ENCODE measurements around the gene HEPN1. TPM values are rescaled to one million over a fixed set of nuclear protein-coding genes. Genes with fewer than 3 reads are reported as not detected.
A peak's percentile ranks its signal among the peaks of the same experiment; 100 is the strongest.

HEPN1 gene
- 0.26 TPM for polyA plus RNA-seq (ENCODE audit: insufficient read length)

DNA sequence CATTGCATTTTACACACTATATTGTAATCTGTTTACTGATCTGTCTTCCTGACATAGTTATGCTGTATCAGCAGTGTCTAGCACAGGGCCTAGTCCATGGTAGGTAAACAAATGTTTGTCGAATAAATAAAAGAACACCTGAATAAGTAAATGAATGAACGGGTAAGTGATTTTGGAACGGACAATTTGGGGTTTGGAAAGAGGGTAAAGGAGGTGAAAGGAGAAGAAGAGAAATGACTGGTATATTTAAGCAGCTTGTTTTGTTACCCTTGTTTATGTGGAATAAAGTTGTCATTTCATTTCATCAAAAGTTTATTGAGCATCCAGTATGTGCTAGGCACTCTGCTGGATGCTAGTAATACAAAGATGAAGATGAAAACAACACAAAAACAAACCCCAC is at the start of gene HEPN1:
Gene HEPN1 (plus strand): TSS at position 301 of the 400 bp plus-strand sequence.
- no peak for DNase-seq

GRCh38 chr11:124869331-124869730 is 49.7 kb upstream of the HEPN1 start:
- DNase-seq: no peak

GRCh38 chr11:124869856-124870387 is 49.1 kb upstream of the HEPN1 start:
- DNase-seq: no peak

GRCh38 chr11:124870430-124870829 is 48.6 kb upstream of the HEPN1 start:
- DNase-seq: no peak

GRCh38 chr11:124872280-124872679 is 46.8 kb upstream of the HEPN1 start:
- no peak for DNase-seq

DNA sequence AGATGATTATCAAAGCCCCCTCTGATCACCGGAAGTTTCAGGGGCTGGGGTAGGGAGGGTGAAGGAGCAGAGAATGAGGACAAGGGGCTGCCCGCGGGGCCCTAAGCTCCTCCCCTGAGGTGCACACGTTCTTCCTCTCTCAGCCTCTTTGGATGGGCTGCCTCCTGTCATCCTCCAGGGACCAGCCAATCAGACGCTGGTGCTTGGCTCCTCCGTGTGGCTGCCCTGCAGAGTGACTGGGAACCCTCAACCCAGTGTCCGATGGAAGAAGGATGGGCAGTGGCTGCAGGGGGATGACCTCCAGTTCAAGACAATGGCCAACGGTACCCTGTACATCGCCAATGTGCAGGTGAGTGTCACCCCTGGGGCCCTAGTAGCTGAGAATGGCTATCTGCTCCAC is 46.3 kb upstream of the HEPN1 start:
- DNase-seq: no peak

GRCh38 chr11:124873951-124874350 is 45.1 kb upstream of the HEPN1 start:
- no peak for DNase-seq

DNA sequence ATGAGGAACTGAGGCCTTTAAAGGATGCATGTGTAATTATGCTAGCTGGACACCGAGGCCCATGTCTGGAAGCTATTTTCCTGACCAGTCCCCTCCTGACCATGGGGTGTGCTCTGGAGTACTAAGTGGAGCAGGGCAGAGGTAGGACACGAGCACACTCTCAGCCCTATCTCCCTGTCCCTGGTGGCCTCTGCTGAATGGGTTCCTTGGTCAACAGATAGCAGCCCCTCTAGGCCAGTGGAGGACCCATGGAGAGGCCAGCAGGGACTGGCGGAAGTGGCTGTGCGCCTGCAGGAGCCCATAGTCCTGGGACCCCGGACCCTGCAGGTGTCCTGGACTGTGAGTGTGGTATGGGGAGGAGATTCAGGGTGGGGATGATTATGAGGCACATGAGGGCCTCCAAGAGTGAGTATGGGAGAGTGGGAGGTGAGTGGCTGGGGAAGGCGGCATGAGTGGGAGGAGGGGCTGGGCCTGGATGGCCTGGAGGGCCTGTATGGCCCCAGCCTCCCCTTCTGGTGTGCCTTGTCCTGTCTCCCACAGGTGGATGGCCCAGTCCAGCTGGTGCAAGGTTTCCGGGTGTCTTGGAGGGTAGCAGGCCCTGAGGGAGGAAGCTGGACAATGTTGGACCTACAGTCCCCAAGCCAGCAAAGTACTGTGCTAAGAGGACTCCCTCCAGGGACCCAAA is 44.3 kb upstream of the HEPN1 start:
- DNase-seq: no peak

DNA sequence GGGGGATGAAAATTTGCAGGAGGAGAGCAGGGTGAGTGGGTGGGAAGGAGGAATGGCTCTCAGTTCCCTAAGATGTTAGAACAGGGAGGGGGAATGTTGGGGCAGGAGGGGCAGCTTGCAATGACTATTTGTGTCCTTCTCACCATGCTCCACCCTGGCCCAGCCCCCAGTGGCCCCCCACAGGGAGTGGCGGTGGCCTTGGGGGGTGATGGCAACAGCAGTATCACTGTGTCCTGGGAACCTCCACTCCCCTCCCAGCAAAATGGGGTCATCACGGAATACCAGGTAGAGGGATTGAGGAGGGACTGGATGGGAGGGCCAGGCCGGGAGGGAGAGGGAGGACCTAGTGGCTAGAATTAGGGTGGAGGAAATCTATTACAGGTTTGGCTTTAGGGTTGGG is 43.6 kb upstream of the HEPN1 start:
- no peak for DNase-seq

DNA sequence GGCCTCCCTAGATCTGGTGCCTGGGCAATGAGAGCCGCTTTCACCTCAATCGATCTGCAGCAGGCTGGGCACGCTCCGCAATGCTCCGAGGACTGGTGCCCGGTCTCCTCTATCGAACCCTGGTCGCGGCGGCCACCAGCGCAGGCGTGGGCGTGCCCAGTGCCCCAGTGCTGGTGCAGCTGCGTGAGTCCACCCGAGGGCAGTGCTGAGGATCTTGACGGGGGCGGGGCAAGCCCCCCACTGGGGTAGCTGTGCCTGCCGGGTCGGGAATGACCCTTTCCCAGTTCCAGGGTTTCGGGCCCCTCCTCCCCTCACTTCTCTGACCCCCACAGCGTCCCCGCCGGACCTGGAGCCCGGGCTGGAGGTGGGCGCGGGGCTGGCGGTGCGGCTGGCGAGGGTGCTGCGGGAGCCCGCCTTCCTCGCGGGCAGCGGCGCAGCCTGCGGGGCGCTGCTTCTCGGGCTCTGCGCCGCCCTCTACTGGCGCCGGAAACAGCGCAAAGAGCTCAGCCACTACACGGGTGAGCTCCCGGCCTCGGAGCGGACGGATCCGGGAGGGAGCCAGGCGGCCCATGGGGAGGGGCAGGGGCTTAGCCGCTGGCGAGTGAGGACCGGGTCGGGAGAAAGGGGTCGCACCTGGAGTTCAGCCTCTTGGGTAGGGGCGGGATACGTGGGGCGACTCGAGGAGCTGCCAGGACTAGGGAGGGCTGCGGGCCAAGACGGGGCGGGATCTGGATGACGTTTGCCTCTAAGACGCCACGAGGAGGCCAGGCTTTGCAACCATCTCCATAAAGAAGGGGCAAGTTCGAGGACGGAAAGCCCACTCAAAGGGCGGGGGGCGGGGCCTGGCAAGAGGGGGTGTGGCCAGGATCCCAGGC is 42.9 kb upstream of the HEPN1 start:
- peak; percentile 94 for DNase-seq

DNA sequence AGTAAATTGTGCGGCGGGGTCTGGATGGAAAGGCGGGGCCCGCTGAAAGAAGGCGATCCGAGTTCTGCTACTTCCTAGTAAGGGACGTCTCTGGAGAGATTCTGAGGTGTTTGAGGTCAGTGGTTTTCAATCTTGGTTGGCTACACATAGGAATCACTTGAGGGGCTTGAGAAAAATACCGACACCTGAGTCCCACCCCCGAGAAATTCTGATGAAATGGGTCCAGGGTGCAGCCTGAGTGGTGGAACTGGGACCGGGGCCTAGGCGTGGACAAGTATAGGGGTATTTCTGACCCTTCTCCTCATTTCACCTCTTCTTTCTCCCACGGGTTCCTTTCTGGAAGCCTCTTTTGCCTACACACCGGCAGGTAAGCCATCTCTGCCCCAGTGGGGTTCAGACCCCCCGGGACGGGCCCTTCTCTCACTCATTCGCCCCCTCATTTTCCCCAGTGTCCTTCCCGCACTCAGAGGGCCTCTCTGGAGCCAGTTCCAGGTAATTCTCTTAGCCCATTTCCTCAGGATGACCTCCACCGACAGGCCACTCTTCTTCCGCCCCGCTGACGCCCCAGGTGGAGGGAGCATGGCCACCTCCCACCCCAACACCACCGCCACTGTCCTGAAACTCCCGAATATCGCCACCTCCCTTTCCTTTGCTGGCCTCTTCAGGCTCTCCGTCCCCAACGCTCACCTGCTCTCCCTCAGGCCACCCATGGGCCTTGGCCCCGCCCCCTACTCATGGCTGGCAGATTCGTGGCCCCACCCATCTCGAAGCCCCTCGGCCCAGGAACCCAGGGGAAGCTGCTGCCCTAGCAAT is 42.0 kb upstream of the HEPN1 start:
- no peak for DNase-seq

- DNase-seq: no peak
Measured at GRCh38 chr11:124877631-124877909, 41.5 kb upstream of the HEPN1 start.

- no peak for DNase-seq
Measured at GRCh38 chr11:124877910-124878758, 40.9 kb upstream of the HEPN1 start.

DNA sequence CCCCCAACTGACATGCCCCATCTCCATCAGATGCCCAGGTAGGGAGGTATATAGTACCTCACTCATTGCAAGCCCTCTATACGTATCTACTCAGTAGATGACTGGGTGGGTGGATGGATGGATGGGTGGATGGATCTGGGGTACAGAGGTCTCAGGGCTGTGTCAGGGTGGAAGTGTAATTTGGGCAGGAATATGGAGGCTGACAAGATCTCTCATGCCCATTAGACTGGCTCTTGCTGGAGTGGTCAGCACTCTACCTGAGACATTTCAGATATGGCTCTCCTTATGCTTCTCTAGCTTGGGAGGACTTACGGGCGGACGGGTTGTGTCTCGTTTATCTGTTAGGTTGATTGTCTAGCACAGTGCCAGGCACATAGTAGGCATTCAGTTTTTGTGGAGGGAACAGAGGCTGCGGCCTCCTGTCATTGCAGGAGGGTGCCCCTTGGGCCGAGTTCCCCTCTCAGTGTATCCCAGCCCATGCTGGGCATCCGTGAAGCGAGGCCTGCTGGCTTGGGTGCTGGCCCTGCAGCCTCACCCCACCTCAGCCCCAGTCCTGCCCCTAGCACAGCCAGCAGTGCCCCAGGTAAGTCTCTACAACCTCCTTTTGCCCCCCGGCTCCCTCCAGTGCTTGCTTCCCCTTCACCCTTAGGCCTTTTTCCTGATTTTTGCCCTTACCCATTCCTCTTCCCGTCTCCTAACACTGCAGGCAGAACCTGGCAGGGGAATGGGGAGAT is 40.1 kb upstream of the HEPN1 start:
- DNase-seq: no peak

DNA sequence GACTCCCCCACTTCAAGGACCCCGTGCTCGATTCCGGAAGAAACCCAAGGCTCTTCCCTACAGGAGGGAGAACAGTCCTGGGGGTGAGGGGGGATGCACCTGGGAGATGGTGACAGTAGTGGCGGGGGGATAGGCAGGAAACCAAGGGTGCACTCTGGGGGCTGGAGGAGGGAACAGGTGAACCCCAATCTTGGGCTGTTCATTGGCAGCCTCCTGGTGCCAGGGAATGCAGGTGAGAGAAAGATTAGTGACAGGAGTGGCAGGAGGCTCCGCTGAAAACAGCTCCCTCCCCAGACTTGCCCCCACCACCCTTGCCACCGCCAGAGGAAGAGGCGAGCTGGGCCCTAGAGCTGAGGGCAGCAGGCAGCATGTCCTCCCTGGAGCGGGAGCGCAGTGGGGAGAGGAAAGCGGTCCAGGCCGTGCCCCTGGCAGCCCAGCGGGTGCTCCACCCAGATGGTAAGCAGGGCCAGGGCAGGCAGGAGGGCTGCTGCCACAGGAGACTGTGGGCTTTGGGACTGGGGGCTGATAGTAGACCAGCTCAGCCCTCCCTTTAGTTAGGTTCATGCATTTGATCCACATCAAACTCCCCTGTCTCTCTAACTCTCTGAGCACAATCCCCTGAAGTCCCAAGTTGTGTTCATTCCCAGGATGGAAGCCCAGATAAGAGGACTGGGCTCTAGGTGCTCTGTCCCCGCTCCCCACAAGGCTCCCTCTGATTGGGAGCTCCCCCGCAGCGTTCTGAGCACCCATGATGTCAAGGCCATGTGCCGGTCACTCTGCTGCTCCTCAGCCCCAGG is 39.4 kb upstream of the HEPN1 start:
- no peak for DNase-seq

GRCh38 chr11:124880290-124880611 is 38.8 kb upstream of the HEPN1 start:
- no peak for DNase-seq

DNA sequence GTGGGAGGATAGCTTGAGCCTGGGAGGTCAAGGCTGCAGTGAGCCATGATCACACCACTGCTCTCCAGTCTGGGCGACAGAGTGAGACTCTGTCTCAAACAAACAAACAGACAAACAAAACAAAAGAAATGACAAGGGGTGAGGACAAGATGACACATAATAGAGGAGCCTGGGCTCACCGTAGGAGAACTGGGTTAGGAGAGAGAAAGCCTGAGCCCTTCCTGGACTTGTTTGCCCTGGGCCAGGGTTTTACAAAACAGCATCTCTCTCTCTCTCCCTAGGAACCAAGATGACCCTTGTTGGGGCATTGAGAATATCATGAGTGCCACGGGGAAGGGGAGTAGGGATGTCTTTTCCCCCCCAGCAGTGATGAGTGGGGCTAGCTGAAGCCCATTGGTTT is 38.1 kb upstream of the HEPN1 start:
- no peak for DNase-seq

- DNase-seq: no peak
Measured at GRCh38 chr11:124882339-124883071, 36.5 kb upstream of the HEPN1 start.

- DNase-seq: no peak
Measured at GRCh38 chr11:124884340-124884739, 34.7 kb upstream of the HEPN1 start.

All from hindlimb muscle (tissue), 1 donor.